ENCODE results near the gene MSL3B.

Gene MSL3B

DNA sequence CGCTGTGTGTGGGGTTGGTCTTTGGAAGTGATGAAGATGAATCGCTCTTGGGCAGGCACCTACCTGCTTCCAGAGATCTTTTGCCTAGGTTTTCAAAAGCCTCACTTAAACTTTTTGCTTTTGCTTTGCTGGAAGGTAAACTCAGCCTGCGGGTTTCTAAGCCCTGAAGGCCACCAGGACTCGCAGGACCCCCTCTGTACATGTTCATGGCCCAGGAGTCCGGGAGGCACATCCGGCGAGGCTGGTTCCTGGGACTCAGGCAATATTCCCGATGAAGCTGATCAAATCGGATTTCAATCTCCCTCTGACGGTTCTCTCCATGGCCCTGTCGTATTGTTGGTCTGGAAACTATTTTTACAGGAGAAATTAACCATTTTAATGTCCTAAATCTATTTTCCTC is 27.0 kb downstream of the MSL3B start:
- no peak overlapping the region for H3K27ac Mint-ChIP-seq
- Histone ChIP-seq H3K27me3 (no peaks in the 10 kb centered on the region), H3K4me3 (no peak overlapping the region), H3K36me3 (peaks cover 27% of the 10 kb centered on the region), H3F3A (ENCODE audit: low read depth) (peaks cover 4% of the 10 kb centered on the region), H3K9me3 (ENCODE audit: low read depth) (no peaks in the 10 kb centered on the region), H3K9ac (peak overlapping the region; percentile 20), H3K79me2 (ENCODE audit: low read depth) (peaks cover 99% of the 10 kb centered on the region), H3K4me1 (no peaks in the 10 kb centered on the region), H3K4me2 (no peak overlapping the region), H4K20me1 (ENCODE audit: low read depth) (peaks cover 87% of the 10 kb centered on the region), H3K27ac (no peak overlapping the region), H2AFZ (replicated peaks) (no peak overlapping the region)
- no peak for DNase-seq (ENCODE audit: low spot score)
- no peaks in the 10 kb centered on the region for H3K9me3 Mint-ChIP-seq
- no peak overlapping the region for H3K4me3 Mint-ChIP-seq
- TF ChIP-seq, protein P1, sequence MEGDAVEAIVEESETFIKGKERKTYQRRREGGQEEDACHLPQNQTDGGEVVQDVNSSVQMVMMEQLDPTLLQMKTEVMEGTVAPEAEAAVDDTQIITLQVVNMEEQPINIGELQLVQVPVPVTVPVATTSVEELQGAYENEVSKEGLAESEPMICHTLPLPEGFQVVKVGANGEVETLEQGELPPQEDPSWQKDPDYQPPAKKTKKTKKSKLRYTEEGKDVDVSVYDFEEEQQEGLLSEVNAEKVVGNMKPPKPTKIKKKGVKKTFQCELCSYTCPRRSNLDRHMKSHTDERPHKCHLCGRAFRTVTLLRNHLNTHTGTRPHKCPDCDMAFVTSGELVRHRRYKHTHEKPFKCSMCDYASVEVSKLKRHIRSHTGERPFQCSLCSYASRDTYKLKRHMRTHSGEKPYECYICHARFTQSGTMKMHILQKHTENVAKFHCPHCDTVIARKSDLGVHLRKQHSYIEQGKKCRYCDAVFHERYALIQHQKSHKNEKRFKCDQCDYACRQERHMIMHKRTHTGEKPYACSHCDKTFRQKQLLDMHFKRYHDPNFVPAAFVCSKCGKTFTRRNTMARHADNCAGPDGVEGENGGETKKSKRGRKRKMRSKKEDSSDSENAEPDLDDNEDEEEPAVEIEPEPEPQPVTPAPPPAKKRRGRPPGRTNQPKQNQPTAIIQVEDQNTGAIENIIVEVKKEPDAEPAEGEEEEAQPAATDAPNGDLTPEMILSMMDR (IDR thresholded peaks at IDR 0.05), result no peak
- TF ChIP-seq EZH2 (IDR thresholded peaks at IDR 0.05) (no peak), EZH2phosphoT487 (IDR thresholded peaks at IDR 0.05) (no peak)
- H3K4me1 Mint-ChIP-seq, result peaks cover 5% of the 10 kb centered on the region
- H3K36me3 Mint-ChIP-seq, result peaks cover 76% of the 10 kb centered on the region
- peaks cover 2% of the 10 kb centered on the region for H3K27me3 Mint-ChIP-seq (ENCODE audit: insufficient read depth, low read depth)

DNA sequence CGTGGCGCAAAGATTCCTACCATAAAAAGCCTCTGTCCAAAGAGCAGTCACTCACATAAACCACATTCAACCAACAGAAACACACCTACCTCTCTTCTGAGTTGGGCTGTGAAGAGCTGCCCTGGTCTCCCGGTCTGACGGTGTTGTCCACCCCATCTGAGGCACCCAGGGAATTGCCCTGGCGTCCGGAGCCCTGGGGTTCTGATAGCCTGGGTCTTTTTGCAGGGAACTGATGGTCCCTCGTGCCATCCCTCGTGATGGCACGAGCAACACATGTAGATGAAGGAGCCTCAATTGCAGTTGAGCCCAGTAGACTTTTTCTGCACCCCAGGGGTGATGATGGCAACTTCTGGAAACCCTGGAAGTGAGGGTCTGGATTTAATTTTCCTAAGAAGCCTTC is 27.7 kb downstream of the MSL3B start:
- Histone ChIP-seq H3K4me1 (no peaks in the 10 kb centered on the region), H3K79me2 (ENCODE audit: low read depth) (peaks cover 95% of the 10 kb centered on the region), H3K27me3 (no peaks in the 10 kb centered on the region), H3F3A (ENCODE audit: low read depth) (peaks cover 4% of the 10 kb centered on the region), H3K36me3 (peaks cover 23% of the 10 kb centered on the region), H4K20me1 (ENCODE audit: low read depth) (peaks cover 88% of the 10 kb centered on the region), H3K27ac (no peak overlapping the region), H3K4me3 (no peak overlapping the region), H3K4me2 (no peak overlapping the region), H2AFZ (replicated peaks) (no peak overlapping the region), H3K9ac (peak overlapping the region; percentile 20), H3K9me3 (ENCODE audit: low read depth) (no peaks in the 10 kb centered on the region)
- Mint-ChIP-seq H3K36me3 (peaks cover 73% of the 10 kb centered on the region), H3K9me3 (no peaks in the 10 kb centered on the region), H3K4me1 (peaks cover 5% of the 10 kb centered on the region), H3K27me3 (ENCODE audit: insufficient read depth, low read depth) (peaks cover 2% of the 10 kb centered on the region), H3K27ac (no peak overlapping the region), H3K4me3 (no peak overlapping the region)
- TF ChIP-seq EZH2phosphoT487 (IDR thresholded peaks at IDR 0.05), result no peak
- no peak for TF ChIP-seq EZH2 (IDR thresholded peaks at IDR 0.05)
- TF ChIP-seq, protein P1 (IDR thresholded peaks at IDR 0.05), result no peak
- no peak for DNase-seq (ENCODE audit: low spot score)

DNA sequence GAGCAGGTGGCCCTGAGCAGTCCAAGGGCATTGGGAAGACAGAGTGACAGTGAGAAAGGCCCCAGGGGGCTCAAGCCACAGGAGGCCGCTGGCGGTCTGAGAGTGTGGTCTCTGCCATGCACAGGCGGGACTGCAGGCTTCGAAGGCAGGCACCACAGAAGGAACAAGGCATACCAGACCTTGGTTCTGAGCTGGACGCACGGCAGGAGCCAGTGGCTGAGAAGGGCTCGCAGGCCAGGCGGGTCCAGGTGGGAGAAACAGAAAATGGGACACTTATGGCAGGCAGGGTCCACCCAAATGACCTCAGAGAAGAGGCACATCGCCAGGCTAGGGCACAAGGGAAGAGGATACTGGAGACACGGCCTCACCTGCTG is 28.8 kb downstream of the MSL3B start:
- peaks cover 5% of the 10 kb centered on the region for H3K4me1 Mint-ChIP-seq
- H3K9me3 ChIP-seq (ENCODE audit: low read depth), result no peaks in the 10 kb centered on the region
- no peak overlapping the region for H3K27ac ChIP-seq
- TF ChIP-seq EZH2 (IDR thresholded peaks at IDR 0.05), result no peak
- TF ChIP-seq, protein P1 (IDR thresholded peaks at IDR 0.05), result no peak
- TF ChIP-seq EZH2phosphoT487 (IDR thresholded peaks at IDR 0.05), result no peak
- no peaks in the 10 kb centered on the region for H3K27me3 Mint-ChIP-seq (ENCODE audit: insufficient read depth, low read depth)
- H3K36me3 ChIP-seq, result peaks cover 20% of the 10 kb centered on the region
- no peaks in the 10 kb centered on the region for H3K4me1 ChIP-seq
- no peak overlapping the region for H3K9ac ChIP-seq
- H3K4me3 Mint-ChIP-seq, result no peak overlapping the region
- no peak for DNase-seq (ENCODE audit: low spot score)
- no peak overlapping the region for H3K27ac Mint-ChIP-seq
- H3K79me2 ChIP-seq (ENCODE audit: low read depth), result peaks cover 95% of the 10 kb centered on the region
- no peak overlapping the region for H3K4me3 ChIP-seq
- H2AFZ ChIP-seq (replicated peaks), result no peak overlapping the region
- H3K4me2 ChIP-seq, result peak overlapping the region; percentile 10
- no peaks in the 10 kb centered on the region for H3K9me3 Mint-ChIP-seq
- no peaks in the 10 kb centered on the region for H3K27me3 ChIP-seq
- H4K20me1 ChIP-seq (ENCODE audit: low read depth), result peaks cover 87% of the 10 kb centered on the region
- peaks cover 7% of the 10 kb centered on the region for H3F3A ChIP-seq (ENCODE audit: low read depth)
- H3K36me3 Mint-ChIP-seq, result peaks cover 75% of the 10 kb centered on the region

Measured in neural progenitor cell (in vitro differentiated cells).